Measurements from ENCODE around the gene ADRA2A.

Gene ADRA2A

GRCh38 chr10:111084366-111085255, 7.8 kb downstream of the ADRA2A start:
- no peak for DNase-seq

DNA sequence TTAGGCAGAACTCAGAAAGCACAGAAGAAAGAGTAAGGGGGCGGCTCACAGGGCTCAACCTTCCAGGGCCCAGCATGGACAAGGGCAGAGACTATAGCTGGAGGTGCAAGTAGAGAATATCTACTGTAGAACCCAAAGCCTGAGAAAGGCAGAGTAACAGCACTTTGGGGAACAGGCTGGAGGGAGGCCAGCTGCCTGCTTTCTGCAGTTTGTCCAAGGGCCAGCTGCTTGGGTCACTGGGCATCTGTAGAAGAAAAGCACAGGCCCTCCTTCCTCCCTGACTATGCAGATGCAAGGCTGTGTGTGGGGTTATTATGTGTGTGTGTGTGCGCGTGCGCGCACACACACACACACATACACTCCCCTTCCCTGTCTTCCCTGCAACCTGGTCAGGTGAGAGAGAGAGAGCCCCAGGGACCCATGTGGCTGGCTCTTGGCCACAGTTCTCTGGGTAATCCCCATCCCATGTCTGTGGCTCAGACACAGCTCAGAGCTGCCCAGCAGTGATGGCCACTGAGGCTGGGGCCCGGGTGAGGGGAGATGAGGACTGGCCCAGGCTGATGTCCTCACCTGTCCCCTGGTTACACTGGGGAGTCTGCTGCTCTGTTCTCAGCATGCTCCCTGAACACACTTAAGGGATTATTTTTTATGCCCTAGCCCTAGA, 9.0 kb downstream of the ADRA2A start:
- DNase-seq = no peak

- DNase-seq = no peak
Observed at GRCh38 chr10:111086574-111086973, 9.7 kb downstream of the ADRA2A start.

- DNase-seq = no peak
Observed at GRCh38 chr10:111087331-111087756, 10.5 kb downstream of the ADRA2A start.

DNA sequence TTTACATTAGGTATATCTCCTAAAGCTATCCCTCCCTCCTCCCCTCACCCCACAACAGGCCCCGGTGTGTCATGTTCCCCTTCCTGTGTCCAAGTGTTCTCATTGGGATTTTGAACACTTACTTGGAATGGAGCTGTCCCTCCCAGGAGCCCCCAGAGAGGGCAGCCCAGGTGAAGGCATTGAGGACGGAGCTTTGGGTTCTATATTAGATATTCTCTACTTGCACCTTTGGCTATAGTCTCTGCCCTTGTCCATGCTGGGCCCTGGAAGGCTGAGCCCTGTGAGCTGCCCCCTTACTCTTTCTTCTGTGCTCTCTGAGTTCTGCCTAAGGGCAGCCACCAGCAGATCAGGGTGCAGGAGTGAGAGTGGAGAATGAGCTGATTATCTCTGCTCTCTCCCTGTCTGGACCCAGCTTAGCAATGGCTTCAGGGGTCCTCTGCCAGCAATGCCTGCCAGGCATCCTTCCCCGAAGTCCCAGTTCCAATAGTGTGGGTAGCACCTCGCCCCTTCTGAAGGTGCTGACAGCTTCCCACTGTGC, 11.2 kb downstream of the ADRA2A start:
- no peak for DNase-seq

DNA sequence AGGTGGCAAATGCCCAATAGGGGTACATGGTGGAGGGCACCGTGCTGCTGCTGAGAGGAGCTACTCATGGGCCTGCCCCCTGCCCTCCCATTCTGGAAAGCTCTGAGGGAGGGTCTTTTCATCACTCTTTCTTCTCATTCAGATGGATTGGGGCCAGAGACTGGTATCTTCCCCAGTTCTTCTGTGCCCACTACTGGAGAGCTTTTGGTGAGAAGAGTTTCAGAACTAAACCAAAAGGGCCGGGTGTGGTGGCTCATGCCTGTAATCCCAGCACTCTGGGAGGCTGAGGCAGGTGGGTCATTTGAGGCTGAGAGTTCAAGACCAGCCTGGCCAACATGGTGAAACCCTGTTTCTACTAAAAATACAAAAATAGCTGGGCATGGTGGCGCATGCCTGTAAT, 12.5 kb downstream of the ADRA2A start:
- DNase-seq = no peak

GRCh38 chr10:111091833-111092232, 15.0 kb downstream of the ADRA2A start:
- DNase-seq = no peak

DNA sequence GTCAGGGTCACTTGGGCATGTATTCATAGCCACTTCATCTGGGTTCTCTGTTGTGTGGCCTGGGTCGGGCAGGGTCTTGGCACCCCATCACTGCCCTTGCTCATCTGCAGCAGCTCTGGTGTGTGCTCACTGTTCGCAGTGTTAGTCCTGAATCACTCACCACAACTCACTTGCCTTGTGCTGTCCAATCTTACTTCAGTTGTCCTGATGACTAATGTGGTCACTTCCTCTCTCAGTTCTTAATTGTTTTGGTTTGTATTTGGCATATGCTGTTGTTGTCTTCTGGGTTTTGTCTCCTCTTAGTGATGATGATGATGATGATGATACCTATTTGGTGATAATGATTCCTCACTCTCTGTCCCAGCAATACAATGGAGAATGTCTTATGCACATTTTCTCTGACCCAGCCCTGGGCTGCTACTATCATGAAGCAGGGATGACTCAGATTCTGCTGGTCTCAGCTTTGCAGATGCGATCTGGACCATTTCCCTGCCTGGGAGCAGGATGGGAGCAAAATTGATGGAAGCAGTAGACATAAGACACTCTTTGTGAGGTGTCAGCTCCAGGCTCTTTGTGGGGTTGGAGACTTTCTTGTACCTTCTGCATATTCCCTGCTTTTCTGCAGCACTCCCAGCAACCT, 17.0 kb downstream of the ADRA2A start:
- peak in 1 of 2 experiments; percentile 1 for DNase-seq

- DNase-seq = peak in 1 of 2 experiments; percentile 2
Observed at GRCh38 chr10:111098679-111099437, 22.0 kb downstream of the ADRA2A start.

DNA sequence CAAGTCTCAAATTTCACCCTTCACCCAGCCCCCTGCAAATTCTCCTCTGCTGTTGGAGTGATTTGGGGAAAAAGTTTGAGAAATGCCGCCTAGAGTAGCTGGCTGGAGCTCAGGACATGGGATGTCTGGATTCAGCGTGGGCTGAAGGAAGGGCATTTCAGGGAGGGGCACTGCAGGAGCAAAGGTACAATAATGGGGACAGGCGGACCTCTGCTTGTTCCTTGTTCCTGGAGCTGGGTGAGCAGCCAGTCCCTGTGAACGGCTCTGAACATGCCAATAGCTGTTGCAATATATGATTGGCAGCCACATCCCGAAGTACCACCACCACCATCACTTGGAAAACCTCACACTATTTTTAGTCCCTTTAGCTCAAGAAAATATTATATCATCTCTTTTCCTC, 23.4 kb downstream of the ADRA2A start:
- no peak for DNase-seq

- no peak for DNase-seq
Observed at GRCh38 chr10:111101796-111102195, 25.0 kb downstream of the ADRA2A start.

GRCh38 chr10:111102359-111102837, 25.6 kb downstream of the ADRA2A start:
- DNase-seq = no peak

- no peak for DNase-seq
Observed at GRCh38 chr10:111103196-111103840, 26.5 kb downstream of the ADRA2A start.

- DNase-seq = no peak
Observed at GRCh38 chr10:111104811-111105210, 28.0 kb downstream of the ADRA2A start.

- no peak for DNase-seq
Observed at GRCh38 chr10:111106081-111106480, 29.3 kb downstream of the ADRA2A start.

GRCh38 chr10:111107023-111107422, 30.2 kb downstream of the ADRA2A start:
- DNase-seq = no peak

GRCh38 chr10:111107846-111108245, 31.0 kb downstream of the ADRA2A start:
- no peak for DNase-seq

DNA sequence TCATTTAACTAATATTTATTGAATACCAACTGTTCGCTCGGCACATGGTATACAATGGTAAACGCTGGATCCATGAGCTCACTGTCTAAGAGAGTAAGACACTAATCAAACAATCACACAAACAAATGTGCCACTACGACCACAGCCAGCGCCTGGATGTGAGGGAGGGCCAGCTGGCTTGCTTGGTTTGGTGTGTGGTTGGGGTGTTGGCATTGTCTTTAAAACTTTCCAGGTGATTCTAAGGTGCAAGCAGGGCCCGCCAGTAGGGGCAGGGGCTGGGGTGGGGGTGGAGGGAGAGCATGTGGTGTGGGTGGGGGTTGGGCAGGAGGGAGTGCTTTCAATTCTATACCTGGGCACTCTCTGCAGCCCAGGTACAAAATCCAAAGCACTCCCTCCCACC, 31.6 kb downstream of the ADRA2A start:
- DNase-seq = no peak

DNA sequence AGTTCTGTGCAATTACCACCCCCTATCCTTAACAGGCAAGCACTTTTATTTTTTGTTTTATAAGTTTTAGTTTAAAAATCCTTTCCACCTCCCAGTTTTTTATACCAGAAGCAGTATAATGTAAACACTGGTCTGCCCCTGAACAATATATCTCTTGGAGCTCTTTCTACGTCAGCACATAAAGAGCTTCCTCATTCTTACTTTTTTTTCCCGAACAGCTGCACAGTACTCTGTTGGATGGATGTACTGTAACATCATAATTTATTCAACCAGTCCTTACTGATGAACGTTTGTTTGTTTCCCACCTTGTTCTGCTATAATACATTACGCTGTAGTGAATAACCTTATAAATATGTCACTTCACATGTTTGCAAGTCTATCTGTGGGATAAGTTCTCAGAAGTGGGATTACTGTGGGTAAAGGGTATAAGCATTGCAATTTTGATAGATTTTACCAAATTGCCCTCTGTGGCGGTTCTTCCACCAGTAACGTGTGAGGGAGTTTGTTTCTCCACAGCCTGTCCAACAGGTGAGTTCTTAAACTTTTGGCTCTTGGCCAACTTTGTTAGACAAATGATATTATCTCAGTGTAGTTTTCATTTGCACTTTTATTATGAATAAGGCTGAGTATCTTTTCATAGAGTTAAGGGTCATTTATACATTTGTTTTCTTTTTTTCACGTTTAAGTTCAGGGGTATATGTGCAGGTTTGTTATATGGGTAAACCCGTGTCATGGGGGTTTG, 32.8 kb downstream of the ADRA2A start:
- no peak for DNase-seq

DNA sequence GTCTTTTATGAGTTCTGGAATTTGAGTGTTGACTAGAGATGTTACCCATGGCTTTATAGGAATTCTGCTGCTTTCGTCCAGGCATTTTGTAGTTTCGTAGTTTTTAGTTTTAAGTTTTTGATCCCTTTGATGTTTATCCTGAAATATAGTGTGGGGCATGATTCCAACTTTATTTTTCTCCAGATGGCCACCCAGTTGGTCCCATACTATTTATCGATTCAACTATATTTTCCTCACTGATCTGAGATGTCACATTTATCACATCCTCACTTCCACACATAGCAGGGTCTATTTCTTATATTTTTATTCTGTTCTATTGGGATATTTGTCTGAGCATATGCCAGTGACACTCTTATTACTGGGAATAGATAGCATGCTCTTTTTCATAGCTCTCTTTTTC, 33.9 kb downstream of the ADRA2A start:
- DNase-seq = no peak

DNA sequence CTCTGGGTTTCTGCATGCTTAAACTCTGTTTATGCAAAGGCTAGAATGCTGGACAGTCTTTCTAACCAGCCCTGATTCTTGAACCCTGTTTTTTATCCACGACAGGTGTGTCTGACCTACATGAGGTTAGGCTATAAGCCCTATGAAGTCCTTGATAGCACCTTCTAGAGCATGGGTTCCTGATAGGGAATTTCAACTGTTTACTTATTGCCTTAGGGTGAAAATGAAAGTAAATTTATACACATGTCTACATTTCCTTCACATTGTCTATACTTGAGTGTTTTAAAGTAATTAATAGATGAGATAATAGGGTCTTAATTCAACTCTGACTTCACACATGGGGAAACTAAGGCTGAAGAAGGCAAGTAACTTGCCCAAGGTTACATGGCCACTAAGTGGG, 35.5 kb downstream of the ADRA2A start:
- DNase-seq = no peak
